Gastrocnemius medialis (tissue), 4 donors: ENCODE measurements around the gene RAB3C. TPM values are rescaled to one million over a fixed set of nuclear protein-coding genes. Genes with fewer than 3 reads are reported as not detected.

ENCODE experiments used
- ATAC-seq, 2 donors: fragments of 150-250 bp; one replicate each; pipeline ENCODE4 v1.9.1; 2016
- DNase-seq, 2 donors: peaks; one replicate each; pipeline ENCODE4 v3.0.0-alpha.2; 2019
- H3K27ac ChIP-seq, 4 donors: fragments of 200-600 bp; sonication (generic); 1 replicate in 1 of 4; 2 replicates in 3 of 4; pipeline ENCODE4 v1.5.1; 2016 to 2018; ENCODE audit warnings: mild to moderate bottlenecking in 2 of 4, moderate library complexity in 1 of 4
- H3K27me3 ChIP-seq, 3 donors: fragments of 200-600 bp; sonication (generic) in 2 of 3; 1 replicate in 1 of 3; 2 replicates in 2 of 3; pipeline versions ENCODE4 v1.5.1 to v1.6.0; 2016 to 2019; ENCODE audit warnings: mild to moderate bottlenecking in 1 of 3, moderate library complexity in 1 of 3
- H3K36me3 ChIP-seq, 2 donors: fragments of 200-600 bp; sonication (generic) in 1 of 2; one replicate each; pipeline ENCODE4 v1.5.1; 2017 to 2018
- H3K4me1 ChIP-seq, 2 donors: fragments of 200-600 bp; sonication (generic) in 1 of 2; one replicate each; pipeline ENCODE4 v1.5.1; 2016 to 2017; ENCODE audit warnings: mild to moderate bottlenecking in 2 of 2
- H3K4me3 ChIP-seq, 4 donors: fragments of 200-600 bp; sonication (generic) in 3 of 4; 1 replicate in 1 of 4; 2 replicates in 3 of 4; pipeline ENCODE4 v1.5.1; 2016 to 2019; ENCODE audit warnings: mild to moderate bottlenecking in 2 of 4
- H3K9me3 ChIP-seq, 3 donors: fragments of 200-600 bp; sonication (generic) in 2 of 3; 1 replicate in 1 of 3; 2 replicates in 2 of 3; pipeline ENCODE4 v1.5.1; 2016 to 2019
- CTCF ChIP-seq, 5 experiments: fragments of 450-650 bp in 3 of 5; fragments of 200-600 bp in 2 of 5; sonication (generic) in 2 of 5; IDR thresholded peaks in 4 of 5; conservative IDR thresholded peaks in 1 of 5; 1 replicate in 4 of 5; 2 replicates in 1 of 5; pipeline ENCODE4 v1.5.1; 2016 to 2019; ENCODE audit warnings: antibody characterized with exemption in 5 of 5, mild to moderate bottlenecking in 3 of 5, moderate library complexity in 3 of 5
- POLR2A ChIP-seq, 2 donors: fragments of 450-650 bp; IDR thresholded peaks; one replicate each; pipeline ENCODE4 v1.6.1; 2017; ENCODE audit warnings: antibody characterized with exemption in 2 of 2, mild to moderate bottlenecking in 2 of 2, moderate library complexity in 2 of 2
- in situ Hi-C, 4 donors: fragments of 200-750 bp; cut with MboI; loops; one replicate each; pipeline versions ENCODE4 v1.15.0 to v1.8.0; 2017; ENCODE audit warnings: low sequenced_read_pairs in 4 of 4
- intact Hi-C: fragments of 100-400 bp; cut with DNase I; formaldehyde crosslinking; loops from one replicate; pipeline ENCODE4 v1.15.1; 2023; ENCODE audit warnings: low total_unique reads
- total RNA-seq, 4 donors: library from RNA; depleted of rRNA; stranded (reverse); fragments of >200 nt; gene quantifications; one replicate each; pipeline versions ENCODE4 v1.1.0 to v1.2.3, GENCODE V29; 2016

RAB3C gene
- total RNA-seq, 4 donors from 2014 or later: 0.02 to 0.73 (median 0.07) TPM

GRCh38 chr5:58774937-58775336, 192.1 kb downstream of the RAB3C start:
- Histone ChIP-seq H3K4me1 (no peaks in the 10 kb centered on the region), H3K4me3 (no peak overlapping the region), H3K36me3 (no peaks in the 10 kb centered on the region), H3K27ac (no peak overlapping the region), H3K27me3 (no peaks in the 10 kb centered on the region), H3K9me3 (no peaks in the 10 kb centered on the region)
- no peak for ATAC-seq
- in situ Hi-C loops: no loop called here
- TF ChIP-seq CTCF (IDR thresholded peaks at IDR 0.05 in 4 of 5, conservative IDR thresholded peaks at IDR 0.05 in 1 of 5): no peak
- TF ChIP-seq POLR2A (IDR thresholded peaks at IDR 0.05): no peak
- intact Hi-C loops: no loop called here
- no peak for DNase-seq

- intact Hi-C loops (no loop called here), in situ Hi-C loops (no loop called here)
- H3K27ac ChIP-seq: no peak overlapping the region
- DNase-seq (no peak), ATAC-seq (no peak)
- no peaks in the 10 kb centered on the region for H3K27me3 ChIP-seq
- no peak for TF ChIP-seq CTCF (IDR thresholded peaks at IDR 0.05 in 4 of 5, conservative IDR thresholded peaks at IDR 0.05 in 1 of 5)
- TF ChIP-seq POLR2A (IDR thresholded peaks at IDR 0.05): no peak
- H3K9me3 ChIP-seq: no peaks in the 10 kb centered on the region
- no peak overlapping the region for H3K4me3 ChIP-seq
- H3K36me3 ChIP-seq: no peaks in the 10 kb centered on the region
- H3K4me1 ChIP-seq: no peaks in the 10 kb centered on the region
Measured at GRCh38 chr5:58775701-58776262, 192.9 kb downstream of the RAB3C start.

- TF ChIP-seq CTCF (IDR thresholded peaks at IDR 0.05 in 4 of 5, conservative IDR thresholded peaks at IDR 0.05 in 1 of 5) (no peak), POLR2A (IDR thresholded peaks at IDR 0.05) (no peak)
- DNase-seq (no peak), ATAC-seq (no peak)
- intact Hi-C loops: no loop called here
- in situ Hi-C loops: no loop called here
- H3K4me3 ChIP-seq: no peak overlapping the region
- no peaks in the 10 kb centered on the region for H3K9me3 ChIP-seq
- H3K27me3 ChIP-seq: no peaks in the 10 kb centered on the region
- H3K36me3 ChIP-seq: no peaks in the 10 kb centered on the region
- no peaks in the 10 kb centered on the region for H3K4me1 ChIP-seq
- H3K27ac ChIP-seq: no peak overlapping the region
Measured at GRCh38 chr5:58776559-58776958, 193.7 kb downstream of the RAB3C start.

- no peaks in the 10 kb centered on the region for H3K4me1 ChIP-seq
- in situ Hi-C loops (no loop called here), intact Hi-C loops (no loop called here)
- H3K27me3 ChIP-seq: no peaks in the 10 kb centered on the region
- no peak overlapping the region for H3K27ac ChIP-seq
- H3K9me3 ChIP-seq: no peaks in the 10 kb centered on the region
- H3K36me3 ChIP-seq: no peaks in the 10 kb centered on the region
- no peak for ATAC-seq
- H3K4me3 ChIP-seq: no peak overlapping the region
- TF ChIP-seq POLR2A (IDR thresholded peaks at IDR 0.05) (no peak), CTCF (IDR thresholded peaks at IDR 0.05 in 4 of 5, conservative IDR thresholded peaks at IDR 0.05 in 1 of 5) (no peak)
- DNase-seq: no peak
Measured at GRCh38 chr5:58778888-58779287, 196.0 kb downstream of the RAB3C start.

- intact Hi-C loops: no loop called here
- Histone ChIP-seq H3K4me1 (no peaks in the 10 kb centered on the region), H3K36me3 (no peaks in the 10 kb centered on the region), H3K4me3 (no peak overlapping the region), H3K27ac (no peak overlapping the region), H3K9me3 (no peaks in the 10 kb centered on the region), H3K27me3 (no peaks in the 10 kb centered on the region)
- TF ChIP-seq POLR2A (IDR thresholded peaks at IDR 0.05) (no peak), CTCF (IDR thresholded peaks at IDR 0.05 in 4 of 5, conservative IDR thresholded peaks at IDR 0.05 in 1 of 5) (no peak)
- DNase-seq: no peak
- in situ Hi-C loops: no loop called here
- no peak for ATAC-seq
Measured at GRCh38 chr5:58786035-58786434, 203.2 kb downstream of the RAB3C start.
